Subcutaneous adipose tissue (tissue), 4 donors: ENCODE measurements around the gene STIM2. TPM values are rescaled to one million over a fixed set of nuclear protein-coding genes. Genes with fewer than 3 reads are reported as not detected.

ENCODE experiments used
- CTCF ChIP-seq: fragments of 450-650 bp; IDR thresholded peaks from one replicate; pipeline ENCODE4 v1.5.1; 2016; ENCODE audit warnings: low read depth, mild to moderate bottlenecking, control low read depth, antibody characterized with exemption, moderate library complexity
- total RNA-seq, 4 donors: library from RNA; depleted of rRNA; stranded (reverse); fragments of >200 nt; gene quantifications; one replicate each; pipeline ENCODE4 v1.1.0, GENCODE V29; 2016

The STIM2 gene
- total RNA-seq, 4 donors from 2014 or later: 9.0 to 19.6 (median 15.3) TPM

DNA sequence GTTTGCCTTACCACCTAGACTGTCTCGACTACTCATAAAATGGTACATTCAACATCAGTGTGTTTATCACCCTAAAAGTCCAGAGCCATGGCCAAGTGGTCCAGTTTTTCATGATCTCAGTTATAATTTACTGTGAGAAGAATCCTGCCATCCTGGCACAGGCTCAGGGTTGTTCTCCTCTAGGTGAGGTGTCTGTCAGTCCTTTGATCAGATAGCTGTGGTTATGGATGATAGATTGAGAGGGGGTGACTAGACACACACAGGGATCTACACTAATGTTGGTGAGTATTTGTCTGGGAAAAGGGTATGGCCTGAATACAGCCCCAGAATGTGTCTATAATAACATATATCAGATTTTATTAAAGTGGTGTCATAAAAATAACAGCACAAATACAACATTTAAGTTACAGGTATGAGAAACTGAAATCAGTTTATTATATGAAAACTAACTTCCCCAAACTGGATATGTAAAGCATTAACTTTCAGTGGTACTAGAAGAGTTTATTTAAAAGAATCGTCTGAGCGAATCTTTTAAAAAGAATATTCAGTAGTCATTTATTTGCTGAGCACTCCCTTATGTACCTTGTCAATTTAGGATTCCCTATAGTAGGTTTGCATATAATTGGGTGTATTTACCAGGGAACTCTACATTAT is 93.3 kb downstream of the STIM2 start:
- TF ChIP-seq CTCF: no peak

GRCh38 chr4:26955241-26955640 is 94.6 kb downstream of the STIM2 start:
- no peak for TF ChIP-seq CTCF

DNA sequence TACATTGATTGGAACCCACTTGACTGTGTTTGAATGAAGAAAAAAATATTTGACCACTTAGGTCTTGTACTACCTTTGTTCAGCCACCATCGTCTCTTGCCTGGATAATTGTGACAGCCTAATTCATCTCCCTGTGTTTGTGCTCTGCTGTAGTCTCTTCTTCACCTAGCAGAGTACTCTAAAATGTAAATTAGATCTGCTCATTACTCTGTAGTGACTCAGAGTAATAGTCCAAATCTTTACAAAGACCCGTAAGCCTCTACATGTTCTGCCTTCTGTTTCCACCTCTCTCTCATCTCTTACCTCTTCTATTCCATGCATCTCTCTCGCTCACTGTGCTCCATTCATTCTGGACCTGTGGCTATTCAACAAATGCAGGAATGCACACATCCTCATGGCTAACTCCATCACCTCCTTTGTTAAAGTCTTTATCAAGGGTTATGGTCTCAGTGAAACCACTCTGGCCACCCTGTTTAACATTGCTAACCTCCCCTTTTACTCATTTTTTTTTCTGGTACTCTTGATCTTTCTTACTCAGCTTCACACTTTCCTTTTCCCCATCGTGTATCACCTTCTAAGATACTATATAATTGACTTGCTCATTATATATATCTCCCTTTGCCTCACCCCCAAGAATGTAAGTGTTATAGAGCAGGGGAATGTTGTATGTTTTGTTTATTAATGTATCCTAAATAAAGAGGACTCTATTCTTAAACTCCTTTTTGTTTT is 98.4 kb downstream of the STIM2 start:
- no peak for TF ChIP-seq CTCF

- no peak for TF ChIP-seq CTCF
Observed at GRCh38 chr4:26959654-26960047, 99.0 kb downstream of the STIM2 start.

GRCh38 chr4:26962720-26963119 is 102.1 kb downstream of the STIM2 start:
- no peak for TF ChIP-seq CTCF

DNA sequence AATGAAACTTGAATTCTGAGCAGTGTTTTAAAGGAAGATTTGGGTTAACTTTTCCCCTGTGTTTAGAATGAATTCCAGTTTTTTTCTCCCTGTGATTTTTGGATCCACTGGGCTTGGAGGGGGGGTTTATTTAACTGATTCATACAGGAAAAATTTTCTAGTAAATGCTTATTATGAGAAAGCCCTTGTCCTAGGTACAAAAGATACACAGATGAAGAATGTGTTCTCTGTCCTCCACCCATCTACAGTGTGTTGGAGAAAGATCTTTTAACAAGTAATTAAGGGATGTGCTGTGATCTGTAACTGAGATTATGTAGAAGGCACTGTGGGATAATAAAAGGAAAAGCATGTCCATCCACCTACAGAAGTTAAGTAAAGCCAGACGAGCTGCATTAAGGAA is 103.9 kb downstream of the STIM2 start:
- no peak for TF ChIP-seq CTCF

DNA sequence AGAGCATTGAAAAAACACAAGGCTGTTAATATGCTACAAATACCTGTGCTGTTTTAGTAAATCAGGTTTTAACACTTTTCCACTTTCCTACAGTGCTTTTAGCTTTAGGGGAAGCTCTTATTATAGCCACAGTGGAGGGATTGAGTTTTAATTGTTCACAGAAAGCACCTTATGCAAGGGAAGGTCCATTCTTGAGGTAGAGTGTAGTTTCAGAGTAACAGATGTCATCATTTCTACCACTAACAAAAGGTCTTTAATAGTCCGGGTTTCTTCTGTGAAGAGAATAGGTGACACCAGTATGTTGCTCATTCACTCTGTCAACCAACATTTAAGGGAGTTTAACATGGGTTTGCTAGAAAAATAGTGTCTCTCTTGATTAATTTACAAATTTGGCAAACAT is 104.4 kb downstream of the STIM2 start:
- no peak for TF ChIP-seq CTCF
